GM18526 (cell line): ENCODE measurements around the gene RIC8B.

Experiments used
- POLR2A ChIP-seq: IDR thresholded peaks from 3 replicates; pipeline ENCODE4 v1.6.1; 2011; ENCODE audit not compliant: insufficient read length; ENCODE audit errors: extremely low read depth

RIC8B gene

GRCh38 chr12:106747973-106748436, 26.5 kb upstream of the RIC8B start:
- TF ChIP-seq POLR2A, result no peak

DNA sequence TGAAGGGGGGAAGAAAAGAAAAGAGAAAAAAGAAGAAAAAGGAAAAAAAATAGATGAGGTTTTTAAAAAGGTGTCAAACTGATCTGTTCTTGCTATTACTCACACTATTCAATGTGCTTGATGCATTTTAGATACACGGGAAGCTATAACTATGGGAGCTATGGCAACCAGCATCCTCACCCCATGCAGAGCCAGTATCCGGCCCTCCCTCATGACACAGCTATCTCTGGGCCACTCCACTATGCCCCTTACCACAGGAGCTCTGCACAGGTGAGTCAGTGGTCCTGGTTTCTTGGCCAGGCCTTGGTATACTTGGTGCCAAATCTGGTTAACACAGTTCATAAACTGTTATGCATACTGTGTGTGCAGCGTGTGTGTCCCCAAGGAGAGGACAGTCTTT, 24.0 kb upstream of the RIC8B start:
- no peak for TF ChIP-seq POLR2A

- TF ChIP-seq POLR2A, result no peak
Measured at GRCh38 chr12:106753526-106753925, 21.0 kb upstream of the RIC8B start.

GRCh38 chr12:106754331-106754730, 20.2 kb upstream of the RIC8B start:
- no peak for TF ChIP-seq POLR2A

DNA sequence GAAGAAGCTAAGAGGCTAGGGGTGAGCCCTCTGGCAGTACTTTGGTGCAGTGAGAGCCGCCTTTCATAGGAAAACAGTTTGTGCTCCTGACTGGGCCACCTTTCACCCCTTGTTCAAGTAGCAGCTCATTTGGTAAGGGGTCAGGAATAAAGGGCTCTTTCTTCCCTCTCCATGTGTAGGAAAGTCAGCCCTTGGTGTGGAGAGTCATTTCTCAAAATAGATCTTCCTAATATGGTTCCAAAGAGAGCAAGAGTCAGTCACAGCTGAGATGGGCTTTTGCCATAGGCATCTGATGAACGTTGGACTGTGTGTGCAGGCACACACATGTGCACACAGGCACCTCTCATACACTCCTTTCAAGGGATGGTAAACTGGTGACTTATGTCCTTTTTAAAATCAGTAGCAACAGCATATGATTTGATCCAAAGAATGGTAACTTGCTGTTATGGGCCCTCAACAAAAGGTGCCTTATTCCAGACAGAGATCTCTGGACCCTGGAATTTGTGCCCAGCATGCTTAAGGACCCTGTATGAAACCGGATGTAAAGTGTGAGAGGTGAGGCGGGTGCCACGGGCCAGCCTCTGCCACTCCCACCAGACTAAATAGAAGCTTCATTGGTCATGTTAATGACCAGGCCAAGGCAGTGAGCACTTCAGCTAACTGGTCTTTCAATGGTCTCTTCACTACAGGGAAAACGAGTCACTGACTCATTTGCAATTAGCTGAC, 16.7 kb upstream of the RIC8B start:
- TF ChIP-seq POLR2A, result no peak

DNA sequence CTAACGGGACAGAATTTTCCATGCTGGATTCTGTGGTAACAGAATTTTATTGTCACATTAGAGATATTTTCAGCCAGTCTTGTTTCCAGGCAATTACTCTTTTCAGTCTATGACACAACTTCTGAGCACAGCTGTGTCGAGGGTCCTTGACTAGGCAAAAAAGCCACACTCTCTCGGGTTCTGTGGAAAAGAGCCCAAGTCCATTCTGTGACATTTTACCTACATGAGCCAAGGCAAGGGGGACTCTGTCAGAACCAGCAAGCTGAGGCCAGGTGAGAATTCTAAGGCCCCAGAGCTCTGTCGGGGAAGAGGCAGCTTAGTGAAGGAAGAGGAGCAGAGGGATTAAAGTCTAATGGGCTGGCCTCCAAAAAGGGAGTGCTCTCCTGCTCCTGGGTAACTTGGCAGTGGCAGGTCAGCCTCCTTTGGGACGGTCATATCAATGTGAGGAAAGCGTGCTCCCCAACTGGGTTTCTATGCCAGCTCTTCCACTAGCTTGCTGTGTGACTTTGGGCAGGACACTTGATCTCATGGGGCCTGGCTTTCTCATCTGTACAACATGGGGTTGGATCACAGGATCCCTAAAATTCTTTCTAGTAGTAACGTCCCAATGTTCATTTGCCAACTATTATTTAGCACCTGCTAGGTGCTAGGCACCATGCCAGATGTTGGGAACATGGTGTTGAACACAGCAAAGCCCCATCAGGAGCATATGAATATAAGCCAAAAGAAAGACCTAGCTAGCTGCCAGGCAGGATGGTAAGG, 16.0 kb upstream of the RIC8B start:
- TF ChIP-seq POLR2A, result no peak

- no peak for TF ChIP-seq POLR2A
Measured at GRCh38 chr12:106759526-106760183, 14.8 kb upstream of the RIC8B start.

GRCh38 chr12:106760184-106760531, 14.3 kb upstream of the RIC8B start:
- TF ChIP-seq POLR2A, result peak; percentile 68

DNA sequence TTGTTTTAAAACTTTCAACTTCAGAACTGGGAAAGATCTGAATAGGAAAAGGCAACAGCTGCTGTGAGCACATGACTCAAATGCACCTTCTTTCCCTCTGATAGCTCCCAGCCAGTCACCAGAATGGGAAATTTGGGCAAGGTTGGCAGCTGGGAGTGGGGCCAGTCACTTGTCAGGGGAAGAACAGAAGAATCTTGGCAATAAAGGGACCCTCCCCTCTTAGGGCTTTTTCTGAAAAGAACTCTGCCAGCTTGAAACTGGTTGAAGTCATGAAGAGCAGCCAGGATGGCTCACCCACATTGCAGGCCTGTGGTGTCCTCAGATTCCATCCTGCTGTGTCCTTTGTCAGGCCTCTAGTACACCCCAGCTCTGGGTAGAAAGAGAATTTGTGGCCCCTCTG, 10.3 kb upstream of the RIC8B start:
- no peak for TF ChIP-seq POLR2A

DNA sequence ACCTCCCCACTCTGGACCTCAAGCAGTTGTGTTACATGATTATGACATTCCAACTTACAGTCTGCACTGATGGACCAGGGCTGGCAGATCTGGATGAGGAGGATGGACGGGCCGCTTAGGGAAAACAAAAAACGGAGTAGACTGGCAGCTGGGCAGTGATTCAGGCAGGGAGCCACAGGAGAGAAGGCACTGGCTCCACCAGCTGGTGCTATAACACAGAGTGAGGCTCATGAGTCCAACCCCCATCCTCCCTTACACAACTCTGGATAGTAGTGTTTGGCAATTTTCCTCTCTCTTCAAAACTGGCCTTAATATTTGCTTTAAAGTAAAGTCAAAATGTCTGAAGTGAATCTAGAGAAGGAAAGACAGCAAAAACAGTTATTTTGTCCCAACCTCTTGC, 9.7 kb upstream of the RIC8B start:
- no peak for TF ChIP-seq POLR2A

GRCh38 chr12:106766393-106766826, 8.1 kb upstream of the RIC8B start:
- no peak for TF ChIP-seq POLR2A

DNA sequence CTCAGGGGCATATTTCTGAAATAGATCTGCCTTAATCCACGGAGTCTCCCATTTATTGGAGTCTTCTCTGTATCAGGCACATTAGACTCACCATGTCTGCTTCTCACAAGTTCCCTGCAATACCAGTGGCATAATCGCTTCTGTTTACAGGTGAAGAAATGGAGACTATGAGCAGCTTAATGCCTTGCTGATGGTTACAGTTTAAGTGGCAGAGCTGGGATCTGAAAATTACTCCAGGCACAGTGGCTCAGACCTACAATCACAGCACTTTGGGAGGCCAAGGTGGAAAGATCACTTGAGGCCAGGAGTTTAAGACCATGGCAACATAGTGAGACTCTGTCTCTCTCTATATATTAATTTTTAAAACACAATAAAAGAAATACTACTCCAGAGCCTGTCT, 7.3 kb upstream of the RIC8B start:
- TF ChIP-seq POLR2A, result no peak

- no peak for TF ChIP-seq POLR2A
Measured at GRCh38 chr12:106767954-106768822, 6.3 kb upstream of the RIC8B start.

DNA sequence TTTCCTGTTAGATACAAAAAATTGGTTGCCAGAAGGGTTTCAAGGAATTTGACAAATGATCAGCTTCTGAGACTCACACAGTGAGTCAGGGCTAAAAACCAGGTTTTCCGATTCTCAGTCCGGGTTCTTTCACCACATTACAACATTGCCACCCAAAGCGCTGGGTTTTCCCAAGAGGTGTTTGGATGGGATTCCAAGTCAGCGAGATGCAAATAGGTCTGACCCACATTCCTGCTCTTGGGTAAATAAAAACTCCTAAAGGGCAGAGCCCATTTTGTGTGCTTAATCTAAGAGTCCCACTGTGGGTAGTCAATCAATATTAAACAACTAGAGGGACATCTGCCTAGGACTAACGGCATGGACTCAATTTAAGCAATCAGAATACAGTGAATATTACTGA, 5.4 kb upstream of the RIC8B start:
- TF ChIP-seq POLR2A, result no peak

DNA sequence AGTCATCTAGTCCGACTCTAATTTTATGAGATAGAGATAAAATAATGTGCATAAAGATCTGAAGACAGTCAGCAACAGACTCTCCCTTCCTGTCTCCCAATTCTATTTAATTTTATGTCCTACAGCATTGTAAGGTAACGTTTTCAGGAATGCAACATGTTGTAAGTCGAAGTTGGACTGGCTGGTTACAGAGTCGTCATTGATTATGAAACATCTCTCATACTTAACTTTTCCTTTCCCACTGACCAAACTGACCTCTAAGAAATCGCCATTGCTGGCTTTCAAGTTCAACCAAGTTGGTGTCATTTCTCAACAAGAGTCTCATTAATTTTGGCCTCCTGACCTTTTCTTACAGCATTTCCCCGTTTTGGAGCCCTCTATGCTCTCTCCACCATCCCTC, 4.9 kb upstream of the RIC8B start:
- no peak for TF ChIP-seq POLR2A
